Effector memory CD8-positive, alpha-beta T cell (primary cell): ENCODE results near the gene UBQLN4.
A peak's percentile ranks its signal among the peaks of the same experiment; 100 is the strongest.

Experiments used
- ATAC-seq: fragments of 150-1000 bp; cut with Tn5 transposase; replicated peaks from 2 replicates; pipeline ENCODE4 v1.10.0; 2021; ENCODE audit warnings: mild to moderate bottlenecking, moderate library complexity
- DNase-seq, 3 experiments: peaks; one replicate each; pipeline ENCODE4 v3.0.0; 2021
- H3K27ac Mint-ChIP-seq, 2 donors: one replicate each; pipeline ENCODE4 v1.8.0; 2022; ENCODE audit warnings: mild to moderate bottlenecking in 2 of 2, mixed read lengths in 2 of 2, moderate library complexity in 2 of 2
- H3K27me3 Mint-ChIP-seq, 2 donors: one replicate each; pipeline ENCODE4 v1.8.0; 2022; ENCODE audit warnings: mixed read lengths in 2 of 2
- H3K36me3 Mint-ChIP-seq: one replicate; pipeline ENCODE4 v1.8.0; 2022; ENCODE audit warnings: mild to moderate bottlenecking, moderate library complexity, mixed read lengths; ENCODE audit not compliant: insufficient read depth
- H3K4me1 Mint-ChIP-seq, 2 donors: one replicate each; pipeline ENCODE4 v1.8.0; 2022; ENCODE audit warnings: low read depth in 2 of 2, mixed read lengths in 2 of 2
- H3K4me3 Mint-ChIP-seq, 2 donors: one replicate each; pipeline ENCODE4 v1.8.0; 2022; ENCODE audit warnings: mild to moderate bottlenecking in 2 of 2, mixed read lengths in 2 of 2, moderate library complexity in 2 of 2
- H3K9me3 Mint-ChIP-seq, 2 donors: one replicate each; pipeline ENCODE4 v1.8.0; 2022; ENCODE audit warnings: mixed read lengths in 2 of 2

UBQLN4 gene

GRCh38 chr1:156064615-156065014 is 11.0 kb upstream of the UBQLN4 start:
- Mint-ChIP-seq H3K27me3 (no peaks in the 10 kb centered on the region), H3K9me3 (no peaks in the 10 kb centered on the region), H3K36me3 (peaks cover 2% of the 10 kb centered on the region), H3K4me1 (peaks cover 5% of the 10 kb centered on the region in 2 donors), H3K4me3 (no peak overlapping the region), H3K27ac (peak overlapping the region in 1 of 2 donors; percentile 0)
- DNase-seq (no peak), ATAC-seq (no peak)

- peaks cover 5% of the 10 kb centered on the region in 2 donors for H3K4me1 Mint-ChIP-seq
- H3K36me3 Mint-ChIP-seq, result peaks cover 2% of the 10 kb centered on the region
- H3K27ac Mint-ChIP-seq, result no peak overlapping the region
- H3K27me3 Mint-ChIP-seq, result no peaks in the 10 kb centered on the region
- no peak overlapping the region for H3K4me3 Mint-ChIP-seq
- ATAC-seq (no peak), DNase-seq (no peak)
- H3K9me3 Mint-ChIP-seq, result no peaks in the 10 kb centered on the region
Observed at GRCh38 chr1:156063997-156064285, 10.3 kb upstream of the UBQLN4 start.

GRCh38 chr1:156062189-156062588 is 8.6 kb upstream of the UBQLN4 start:
- H3K9me3 Mint-ChIP-seq, result no peaks in the 10 kb centered on the region
- no peak overlapping the region for H3K4me3 Mint-ChIP-seq
- no peaks in the 10 kb centered on the region for H3K27me3 Mint-ChIP-seq
- no peak for DNase-seq
- no peak for ATAC-seq
- H3K4me1 Mint-ChIP-seq, result peaks cover 5% of the 10 kb centered on the region in 2 donors
- H3K27ac Mint-ChIP-seq, result no peak overlapping the region
- H3K36me3 Mint-ChIP-seq, result peaks cover 6% of the 10 kb centered on the region

- DNase-seq (no peak), ATAC-seq (no peak)
- peaks cover 6% of the 10 kb centered on the region for H3K36me3 Mint-ChIP-seq
- no peak within 1 kb of the TSS for H3K27ac Mint-ChIP-seq
- H3K4me3 Mint-ChIP-seq, result no peak within 1 kb of the TSS
- H3K4me1 Mint-ChIP-seq, result peaks cover 3 to 5% of the 10 kb centered on the region in 2 donors
- H3K9me3 Mint-ChIP-seq, result no peaks in the 10 kb centered on the region
- no peaks in the 10 kb centered on the region for H3K27me3 Mint-ChIP-seq
Observed at GRCh38 chr1:156060937-156061636, 7.5 kb upstream of the UBQLN4 start, which contains the start of gene RAB25. Gene RAB25, plus strand, starts transcription at chr1:156061160. Its CDS starts 241 bp downstream, at chr1:156061401.

GRCh38 chr1:156056326-156056849 is 2.8 kb upstream of the UBQLN4 start:
- Mint-ChIP-seq H3K4me1 (peaks cover 30 to 33% of the 10 kb centered on the region in 2 donors), H3K9me3 (no peaks in the 10 kb centered on the region), H3K27ac (no peak overlapping the region), H3K27me3 (no peaks in the 10 kb centered on the region), H3K4me3 (no peak overlapping the region), H3K36me3 (peaks cover 11% of the 10 kb centered on the region)
- ATAC-seq (no peak), DNase-seq (no peak)

- H3K4me3 Mint-ChIP-seq, result peak overlapping the region; percentile 99
- no peaks in the 10 kb centered on the region for H3K27me3 Mint-ChIP-seq
- H3K36me3 Mint-ChIP-seq, result peaks cover 11% of the 10 kb centered on the region
- no peak for ATAC-seq
- H3K9me3 Mint-ChIP-seq, result no peaks in the 10 kb centered on the region
- DNase-seq, result no peak
- H3K4me1 Mint-ChIP-seq, result peaks cover 30 to 33% of the 10 kb centered on the region in 2 donors
- peak overlapping the region; percentile 56 to 92 for H3K27ac Mint-ChIP-seq
Observed at GRCh38 chr1:156055281-156056048, 1.9 kb upstream of the UBQLN4 start.

GRCh38 chr1:156054500-156055280 is 1.1 kb upstream of the UBQLN4 start, which contains the start of gene LAMTOR2:
Gene LAMTOR2, plus strand, starts transcription at chr1:156054782. Its CDS starts 108 bp downstream, at chr1:156054890.
- DNase-seq, result peak; percentile 93 to 97 (median 95)
- H3K27ac Mint-ChIP-seq, result peak within 1 kb of the TSS; percentile 89 to 92

GRCh38 chr1:156052862-156053767 is 483 bp downstream of the UBQLN4 start:
- Mint-ChIP-seq H3K27ac (peak overlapping the region; percentile 59 to 85), H3K27me3 (no peaks in the 10 kb centered on the region), H3K36me3 (peaks cover 19% of the 10 kb centered on the region), H3K4me1 (peaks cover 32 to 39% of the 10 kb centered on the region in 2 donors), H3K4me3 (peak overlapping the region; percentile 99), H3K9me3 (no peaks in the 10 kb centered on the region)
- ATAC-seq (peak; percentile 31), DNase-seq (peak; percentile 48 to 50 (median 49))

More at GRCh38 chr1:156054500-156055280, 1.1 kb upstream of the UBQLN4 start, which contains the start of gene LAMTOR2:
- Mint-ChIP-seq H3K4me1 (peaks cover 32 to 35% of the 10 kb centered on the region in 2 donors), H3K9me3 (no peaks in the 10 kb centered on the region), H3K36me3 (peaks cover 16% of the 10 kb centered on the region), H3K4me3 (peak within 1 kb of the TSS; percentile 99), H3K27me3 (no peaks in the 10 kb centered on the region)
- ATAC-seq, result peak; percentile 81

- Mint-ChIP-seq H3K27me3 (no peaks in the 10 kb centered on the region), H3K4me3 (no peak overlapping the region), H3K36me3 (peaks cover 22% of the 10 kb centered on the region), H3K9me3 (no peaks in the 10 kb centered on the region), H3K27ac (no peak overlapping the region), H3K4me1 (peaks cover 29 to 35% of the 10 kb centered on the region in 2 donors)
- ATAC-seq (no peak), DNase-seq (no peak)
Observed at GRCh38 chr1:156051011-156051725, 2.4 kb downstream of the UBQLN4 start.

- Mint-ChIP-seq H3K36me3 (peaks cover 22% of the 10 kb centered on the region), H3K27ac (no peak overlapping the region), H3K4me3 (no peak overlapping the region), H3K27me3 (no peaks in the 10 kb centered on the region), H3K9me3 (no peaks in the 10 kb centered on the region), H3K4me1 (peaks cover 24 to 29% of the 10 kb centered on the region in 2 donors)
- ATAC-seq, result no peak
- DNase-seq, result no peak
Observed at GRCh38 chr1:156050376-156050775, 3.2 kb downstream of the UBQLN4 start.

GRCh38 chr1:156048663-156049258 is 4.8 kb downstream of the UBQLN4 start:
- no peak overlapping the region for H3K4me3 Mint-ChIP-seq
- no peak for DNase-seq
- no peak for ATAC-seq
- no peaks in the 10 kb centered on the region for H3K27me3 Mint-ChIP-seq
- no peak overlapping the region for H3K27ac Mint-ChIP-seq
- H3K36me3 Mint-ChIP-seq, result peaks cover 19% of the 10 kb centered on the region
- no peaks in the 10 kb centered on the region for H3K9me3 Mint-ChIP-seq
- peaks cover 25 to 26% of the 10 kb centered on the region in 2 donors for H3K4me1 Mint-ChIP-seq
